Measurements from ENCODE around the gene EPHB2.

DNA sequence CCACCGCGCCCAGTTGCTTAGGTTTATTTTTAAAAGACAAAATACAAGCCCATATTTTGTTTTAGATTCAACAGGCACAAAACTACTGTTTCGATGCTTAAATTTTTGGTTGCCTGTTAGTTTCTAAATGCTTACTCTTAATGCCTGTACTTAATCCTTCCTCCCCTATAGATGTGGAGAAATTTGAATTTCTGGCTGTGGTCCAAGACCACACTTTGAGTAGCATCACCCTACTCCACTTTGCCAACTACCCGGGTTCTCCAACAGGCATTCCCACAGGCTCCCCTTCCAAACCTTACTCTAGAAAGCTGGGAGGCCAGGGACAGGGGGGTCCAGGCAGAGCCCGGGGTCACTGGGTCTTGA, 242.0 kb downstream of the EPHB2 start:
- TF ChIP-seq EP300 (IDR thresholded peaks at IDR 0.05; ENCODE audit: low read depth in 2 of 2, low read length in 2 of 2) (no peak), EP300 (CRISPR knock-in tag; IDR thresholded peaks at IDR 0.05; ENCODE audit: borderline replicate concordance) (no peak), RAD21 (CRISPR knock-in tag; IDR thresholded peaks at IDR 0.05) (no peak), NAIF1 (CRISPR knock-in tag; IDR thresholded peaks at IDR 0.05; ENCODE audit: borderline replicate concordance) (no peak), ZNF121 (CRISPR knock-in tag; IDR thresholded peaks at IDR 0.05) (no peak), POLR2A (IDR thresholded peaks at IDR 0.05; ENCODE audit: insufficient read depth in 1 of 2, low read depth in 2 of 2, low read length in 2 of 2) (no peak), PHF8 (CRISPR knock-in tag; IDR thresholded peaks at IDR 0.05) (no peak), FOSL1 (CRISPR knock-in tag; IDR thresholded peaks at IDR 0.05; ENCODE audit: borderline replicate concordance) (no peak), ZNF777 (CRISPR knock-in tag; IDR thresholded peaks at IDR 0.05) (no peak), MAFK (conservative IDR thresholded peaks at IDR 0.05 in 1 of 2, IDR thresholded peaks at IDR 0.05 in 1 of 2; ENCODE audit: low read length in 2 of 2) (no peak)
- TF ChIP-seq, protein P1, sequence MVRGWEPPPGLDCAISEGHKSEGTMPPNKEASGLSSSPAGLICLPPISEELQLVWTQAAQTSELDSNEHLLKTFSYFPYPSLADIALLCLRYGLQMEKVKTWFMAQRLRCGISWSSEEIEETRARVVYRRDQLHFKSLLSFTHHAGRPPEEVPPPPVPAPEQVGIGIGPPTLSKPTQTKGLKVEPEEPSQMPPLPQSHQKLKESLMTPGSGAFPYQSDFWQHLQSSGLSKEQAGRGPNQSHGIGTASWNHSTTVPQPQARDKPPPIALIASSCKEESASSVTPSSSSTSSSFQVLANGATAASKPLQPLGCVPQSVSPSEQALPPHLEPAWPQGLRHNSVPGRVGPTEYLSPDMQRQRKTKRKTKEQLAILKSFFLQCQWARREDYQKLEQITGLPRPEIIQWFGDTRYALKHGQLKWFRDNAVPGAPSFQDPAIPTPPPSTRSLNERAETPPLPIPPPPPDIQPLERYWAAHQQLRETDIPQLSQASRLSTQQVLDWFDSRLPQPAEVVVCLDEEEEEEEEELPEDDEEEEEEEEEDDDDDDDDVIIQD (CRISPR knock-in tag; IDR thresholded peaks at IDR 0.05; ENCODE audit: low read depth) = no peak
- TF ChIP-seq, protein P2, sequence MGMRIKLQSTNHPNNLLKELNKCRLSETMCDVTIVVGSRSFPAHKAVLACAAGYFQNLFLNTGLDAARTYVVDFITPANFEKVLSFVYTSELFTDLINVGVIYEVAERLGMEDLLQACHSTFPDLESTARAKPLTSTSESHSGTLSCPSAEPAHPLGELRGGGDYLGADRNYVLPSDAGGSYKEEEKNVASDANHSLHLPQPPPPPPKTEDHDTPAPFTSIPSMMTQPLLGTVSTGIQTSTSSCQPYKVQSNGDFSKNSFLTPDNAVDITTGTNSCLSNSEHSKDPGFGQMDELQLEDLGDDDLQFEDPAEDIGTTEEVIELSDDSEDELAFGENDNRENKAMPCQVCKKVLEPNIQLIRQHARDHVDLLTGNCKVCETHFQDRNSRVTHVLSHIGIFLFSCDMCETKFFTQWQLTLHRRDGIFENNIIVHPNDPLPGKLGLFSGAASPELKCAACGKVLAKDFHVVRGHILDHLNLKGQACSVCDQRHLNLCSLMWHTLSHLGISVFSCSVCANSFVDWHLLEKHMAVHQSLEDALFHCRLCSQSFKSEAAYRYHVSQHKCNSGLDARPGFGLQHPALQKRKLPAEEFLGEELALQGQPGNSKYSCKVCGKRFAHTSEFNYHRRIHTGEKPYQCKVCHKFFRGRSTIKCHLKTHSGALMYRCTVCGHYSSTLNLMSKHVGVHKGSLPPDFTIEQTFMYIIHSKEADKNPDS (CRISPR knock-in tag; IDR thresholded peaks at IDR 0.05) = no peak
- TF ChIP-seq, protein P3, sequence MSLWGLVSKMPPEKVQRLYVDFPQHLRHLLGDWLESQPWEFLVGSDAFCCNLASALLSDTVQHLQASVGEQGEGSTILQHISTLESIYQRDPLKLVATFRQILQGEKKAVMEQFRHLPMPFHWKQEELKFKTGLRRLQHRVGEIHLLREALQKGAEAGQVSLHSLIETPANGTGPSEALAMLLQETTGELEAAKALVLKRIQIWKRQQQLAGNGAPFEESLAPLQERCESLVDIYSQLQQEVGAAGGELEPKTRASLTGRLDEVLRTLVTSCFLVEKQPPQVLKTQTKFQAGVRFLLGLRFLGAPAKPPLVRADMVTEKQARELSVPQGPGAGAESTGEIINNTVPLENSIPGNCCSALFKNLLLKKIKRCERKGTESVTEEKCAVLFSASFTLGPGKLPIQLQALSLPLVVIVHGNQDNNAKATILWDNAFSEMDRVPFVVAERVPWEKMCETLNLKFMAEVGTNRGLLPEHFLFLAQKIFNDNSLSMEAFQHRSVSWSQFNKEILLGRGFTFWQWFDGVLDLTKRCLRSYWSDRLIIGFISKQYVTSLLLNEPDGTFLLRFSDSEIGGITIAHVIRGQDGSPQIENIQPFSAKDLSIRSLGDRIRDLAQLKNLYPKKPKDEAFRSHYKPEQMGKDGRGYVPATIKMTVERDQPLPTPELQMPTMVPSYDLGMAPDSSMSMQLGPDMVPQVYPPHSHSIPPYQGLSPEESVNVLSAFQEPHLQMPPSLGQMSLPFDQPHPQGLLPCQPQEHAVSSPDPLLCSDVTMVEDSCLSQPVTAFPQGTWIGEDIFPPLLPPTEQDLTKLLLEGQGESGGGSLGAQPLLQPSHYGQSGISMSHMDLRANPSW (CRISPR knock-in tag; IDR thresholded peaks at IDR 0.05; ENCODE audit: borderline replicate concordance) = no peak
- TF ChIP-seq, protein P4, sequence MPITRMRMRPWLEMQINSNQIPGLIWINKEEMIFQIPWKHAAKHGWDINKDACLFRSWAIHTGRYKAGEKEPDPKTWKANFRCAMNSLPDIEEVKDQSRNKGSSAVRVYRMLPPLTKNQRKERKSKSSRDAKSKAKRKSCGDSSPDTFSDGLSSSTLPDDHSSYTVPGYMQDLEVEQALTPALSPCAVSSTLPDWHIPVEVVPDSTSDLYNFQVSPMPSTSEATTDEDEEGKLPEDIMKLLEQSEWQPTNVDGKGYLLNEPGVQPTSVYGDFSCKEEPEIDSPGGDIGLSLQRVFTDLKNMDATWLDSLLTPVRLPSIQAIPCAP (CRISPR knock-in tag; IDR thresholded peaks at IDR 0.05; ENCODE audit: low read depth) = no peak

Measured in HepG2 (cell line).